Neural crest cell (in vitro differentiated cells): Measurements from ENCODE around the gene ZNF208. TPM values are rescaled to one million over a fixed set of nuclear protein-coding genes. Genes with fewer than 3 reads are reported as not detected.

Experiments
- DNase-seq: peaks from one replicate; pipeline ENCODE4 v3.0.0; 2021; ENCODE audit warnings: low read depth, mixed read lengths, low spot score
- H3K27ac Mint-ChIP-seq: one replicate; pipeline ENCODE4 v1.8.0; 2021; ENCODE audit warnings: mild to moderate bottlenecking, mixed read lengths; ENCODE audit not compliant: unreplicated experiment
- H3K27me3 Mint-ChIP-seq: 2 replicates; pipeline ENCODE4 v1.8.0; 2021; ENCODE audit warnings: low read depth, mild to moderate bottlenecking, mixed read lengths
- H3K36me3 Mint-ChIP-seq: 2 replicates; pipeline ENCODE4 v1.8.0; 2021; ENCODE audit warnings: low read depth, mild to moderate bottlenecking, mixed read lengths
- H3K4me1 Mint-ChIP-seq: 2 replicates; pipeline ENCODE4 v1.8.0; 2021; ENCODE audit warnings: mixed read lengths
- H3K4me3 Mint-ChIP-seq: one replicate; pipeline ENCODE4 v1.8.0; 2021; ENCODE audit warnings: mild to moderate bottlenecking, mixed read lengths
- H3K9me3 Mint-ChIP-seq: 2 replicates; pipeline ENCODE4 v1.8.0; 2021; ENCODE audit warnings: mixed read lengths
- CTCF ChIP-seq: fragments of 200-600 bp; sonication (generic); conservative IDR thresholded peaks from 2 replicates; pipeline ENCODE4 v1.5.0; 2021; ENCODE audit warnings: antibody characterized with exemption, mild to moderate bottlenecking
- total RNA-seq: library from RNA; stranded (reverse); gene quantifications from 2 replicates; pipeline ENCODE4 v1.2.1, GENCODE V29; 2021

Gene ZNF208
- total RNA-seq, 1 donor from 2014 or later: not detected

GRCh38 chr19:21883516-21883915 lies 127.2 kb downstream of the ZNF208 start:
- Mint-ChIP-seq H3K36me3 (peaks cover 9% of the 10 kb centered on the region), H3K9me3 (peaks cover 25% of the 10 kb centered on the region), H3K27ac (no peak overlapping the region), H3K27me3 (no peaks in the 10 kb centered on the region), H3K4me3 (no peak overlapping the region), H3K4me1 (no peaks in the 10 kb centered on the region)
- DNase-seq: no peak
- no peak for TF ChIP-seq CTCF

Other genes with a start within 250 kb of the ZNF208 start
- gene ZNF100, start 243.4 kb downstream of the ZNF208 start, total RNA-seq: 28.6 and 33.2 TPM in 2 replicates
- gene ZNF43, start 174.8 kb downstream of the ZNF208 start, total RNA-seq: 80.3 and 85.9 TPM in 2 replicates
- not detected in 2 replicates for gene ZNF257, start 41.5 kb upstream of the ZNF208 start, total RNA-seq
- not detected in 2 replicates for gene ZNF676, start 186.0 kb upstream of the ZNF208 start, total RNA-seq